Measurements from ENCODE around the gene C1QTNF8. TPM values are rescaled to one million over a fixed set of nuclear protein-coding genes. Genes with fewer than 3 reads are reported as not detected.
A peak's percentile ranks its signal among the peaks of the same experiment; 100 is the strongest.

C1QTNF8 gene
- total RNA-seq, 1 experiment from 2014 or later: not detected

DNA sequence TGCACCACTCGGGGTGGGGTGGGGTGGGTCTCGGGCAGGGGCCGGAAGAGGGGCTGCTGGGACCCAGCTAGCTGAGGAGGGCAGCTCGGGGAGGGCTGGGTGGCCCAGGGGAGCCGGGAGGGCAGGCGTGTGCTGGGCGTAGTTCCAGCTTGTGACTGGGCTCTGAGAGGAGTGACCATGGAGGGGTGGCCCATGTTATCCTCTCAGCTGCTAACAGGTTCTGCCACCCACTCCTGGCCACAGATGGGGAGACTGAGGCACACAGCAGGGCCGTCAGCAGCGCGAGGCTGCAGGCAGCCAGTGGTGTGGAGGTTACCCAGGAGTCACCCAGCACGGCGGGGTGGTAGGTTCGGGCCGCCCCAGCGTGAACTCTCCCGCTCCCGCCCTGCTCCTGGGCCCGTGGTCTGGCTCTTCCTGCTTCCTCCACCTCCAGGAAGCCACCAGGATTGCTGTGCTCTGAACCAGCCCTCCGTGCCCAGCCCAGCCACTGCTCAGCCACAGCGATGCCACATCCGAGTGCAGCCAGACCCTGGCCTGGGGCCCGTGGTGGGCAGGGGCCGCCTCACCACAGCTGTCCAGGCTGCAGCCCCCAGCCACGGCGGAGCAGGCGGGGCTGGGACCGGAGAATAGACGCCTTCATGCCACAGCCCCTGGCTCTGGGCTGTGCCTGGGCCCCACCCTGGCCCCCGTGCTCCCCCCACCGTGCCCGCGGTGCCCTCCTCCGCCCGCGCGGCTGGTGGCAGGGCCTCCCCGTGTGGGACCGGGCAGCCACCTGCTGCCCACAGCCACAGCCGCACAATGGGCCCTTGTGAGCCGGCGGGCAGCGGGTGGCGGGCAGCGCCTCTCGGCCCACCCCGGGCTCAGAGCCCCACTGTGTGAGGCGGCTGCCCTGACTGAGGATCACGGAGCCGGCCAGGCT lies 49.8 kb downstream of the C1QTNF8 start:
- Histone ChIP-seq H2AFZ (ENCODE audit: low read length) (no peak overlapping the region), H3K56ac (ENCODE audit: insufficient read length, low read depth, low read length) (no peak overlapping the region), H2BK12ac (ENCODE audit: insufficient read length, low read depth, low read length) (no peak overlapping the region), H3K9me3 (ENCODE audit: control insufficient read depth, low read depth, low read length) (no peaks in the 10 kb centered on the region), H2BK15ac (ENCODE audit: low read depth, low read length) (no peak overlapping the region), H4K91ac (ENCODE audit: insufficient read length, low read depth, low read length) (no peak overlapping the region), H3K4me1 (ENCODE audit: insufficient read depth, low read length) (no peaks in the 10 kb centered on the region), H3K27ac (ENCODE audit: insufficient read length, low read depth, low read length) (no peak overlapping the region), H3K27me3 (ENCODE audit: insufficient read depth, low read length) (no peaks in the 10 kb centered on the region), H4K20me1 (ENCODE audit: control insufficient read depth, insufficient read depth, insufficient read length) (no peaks in the 10 kb centered on the region), H3K9ac (ENCODE audit: extremely low read depth, insufficient read length, low read length) (no peak overlapping the region), H3K23ac (ENCODE audit: insufficient read length, low read depth, low read length) (no peak overlapping the region), H3K18ac (ENCODE audit: insufficient read length, low read depth, low read length) (no peak overlapping the region), H2AK5ac (ENCODE audit: insufficient read length, low read length) (no peak overlapping the region), H4K8ac (replicated peaks; ENCODE audit: insufficient read length, low read depth, low read length) (no peak overlapping the region), H2BK120ac (ENCODE audit: low read depth, low read length, poor library complexity, severe bottlenecking) (no peak overlapping the region), H2BK20ac (ENCODE audit: low read depth, low read length, poor library complexity, severe bottlenecking) (no peak overlapping the region), H4K5ac (ENCODE audit: insufficient read length, low read depth, low read length) (no peak overlapping the region), H3K79me2 (ENCODE audit: insufficient read depth, low read length) (no peaks in the 10 kb centered on the region), H3K14ac (ENCODE audit: insufficient read depth, low read length) (no peak overlapping the region), H3K4ac (ENCODE audit: low read depth, low read length) (no peak overlapping the region), H3T11ph (ENCODE audit: low read length) (no peak overlapping the region), H2BK5ac (ENCODE audit: insufficient read length, low read length) (no peak overlapping the region), H3K79me1 (ENCODE audit: insufficient read depth, low read depth, low read length, poor library complexity, severe bottlenecking) (no peaks in the 10 kb centered on the region), H3K23me2 (ENCODE audit: insufficient read length, low read depth, low read length, poor library complexity, severe bottlenecking) (peaks cover 7% of the 10 kb centered on the region), H3K4me2 (ENCODE audit: insufficient read depth, insufficient read length, low read length) (no peak overlapping the region)
- Mint-ChIP-seq H3K27me3 (ENCODE audit: low read depth) (peaks cover 7% of the 10 kb centered on the region), H3K36me3 (ENCODE audit: insufficient read depth in 1 of 3, low read depth in 3 of 3) (0 out of 7 replicates have a peak, but pooled peaks cover 0 to 11% (median 0%) of the 10 kb centered on the region in 3 experiments), H3K9me3 (peaks cover 10 to 11% of the 10 kb centered on the region in 2 experiments; a peak in 4 of 5 replicates), H3K4me3 (no peak overlapping the region), H3K27ac (peak overlapping the region in 1 of 3 experiments; percentile 48; a peak in 1 of 7 replicates), H3K4me1 (0 out of 4 replicates have a peak, but pooled peaks cover 0 to 2% of the 10 kb centered on the region in 2 experiments)
- TF ChIP-seq, protein P1, sequence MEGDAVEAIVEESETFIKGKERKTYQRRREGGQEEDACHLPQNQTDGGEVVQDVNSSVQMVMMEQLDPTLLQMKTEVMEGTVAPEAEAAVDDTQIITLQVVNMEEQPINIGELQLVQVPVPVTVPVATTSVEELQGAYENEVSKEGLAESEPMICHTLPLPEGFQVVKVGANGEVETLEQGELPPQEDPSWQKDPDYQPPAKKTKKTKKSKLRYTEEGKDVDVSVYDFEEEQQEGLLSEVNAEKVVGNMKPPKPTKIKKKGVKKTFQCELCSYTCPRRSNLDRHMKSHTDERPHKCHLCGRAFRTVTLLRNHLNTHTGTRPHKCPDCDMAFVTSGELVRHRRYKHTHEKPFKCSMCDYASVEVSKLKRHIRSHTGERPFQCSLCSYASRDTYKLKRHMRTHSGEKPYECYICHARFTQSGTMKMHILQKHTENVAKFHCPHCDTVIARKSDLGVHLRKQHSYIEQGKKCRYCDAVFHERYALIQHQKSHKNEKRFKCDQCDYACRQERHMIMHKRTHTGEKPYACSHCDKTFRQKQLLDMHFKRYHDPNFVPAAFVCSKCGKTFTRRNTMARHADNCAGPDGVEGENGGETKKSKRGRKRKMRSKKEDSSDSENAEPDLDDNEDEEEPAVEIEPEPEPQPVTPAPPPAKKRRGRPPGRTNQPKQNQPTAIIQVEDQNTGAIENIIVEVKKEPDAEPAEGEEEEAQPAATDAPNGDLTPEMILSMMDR (conservative IDR thresholded peaks at IDR 0.05): no peak
- no peak for DNase-seq
- WGBS (ENCODE audit: extremely low coverage, insufficient read length, low lambda C conversion rate): no CpG with 5 or more reads among the region's 49 CpGs
